Stimulated activated CD4-positive, alpha-beta T cell treated with anti-CD3 and anti-CD28 coated beads, Interleukin-4, amount 100 ng/mL, for 24 hours (primary cell): Measurements from ENCODE around the gene PPCDC.

Source experiments
- DNase-seq: peaks from one replicate; pipeline ENCODE4 v3.0.0-alpha.2; 2020

Gene PPCDC

GRCh38 chr15:75019916-75020315, 3.5 kb upstream of the PPCDC start:
- DNase-seq = no peak

- DNase-seq = no peak
Observed at GRCh38 chr15:75021341-75021740, 2.0 kb upstream of the PPCDC start.

DNA sequence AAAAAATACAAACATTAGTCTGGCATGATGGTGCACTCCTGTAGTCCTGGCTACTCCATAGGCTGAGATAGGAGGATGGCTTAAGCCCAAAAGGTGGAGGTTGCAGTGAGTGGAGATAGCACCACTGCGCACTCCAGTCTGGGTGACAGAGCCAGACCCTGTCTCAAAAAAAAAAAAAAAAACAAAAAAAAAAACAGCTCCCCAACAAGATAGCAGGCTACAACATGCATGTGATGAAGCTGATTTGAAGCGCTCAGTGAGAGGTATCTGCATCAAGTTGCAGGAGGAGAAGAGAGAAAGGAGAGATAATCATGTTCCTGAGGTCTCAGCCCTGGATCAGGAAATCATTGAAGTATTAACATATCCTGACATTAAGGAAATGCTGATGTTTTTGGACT, 608 bp upstream of the PPCDC start:
- no peak for DNase-seq

DNA sequence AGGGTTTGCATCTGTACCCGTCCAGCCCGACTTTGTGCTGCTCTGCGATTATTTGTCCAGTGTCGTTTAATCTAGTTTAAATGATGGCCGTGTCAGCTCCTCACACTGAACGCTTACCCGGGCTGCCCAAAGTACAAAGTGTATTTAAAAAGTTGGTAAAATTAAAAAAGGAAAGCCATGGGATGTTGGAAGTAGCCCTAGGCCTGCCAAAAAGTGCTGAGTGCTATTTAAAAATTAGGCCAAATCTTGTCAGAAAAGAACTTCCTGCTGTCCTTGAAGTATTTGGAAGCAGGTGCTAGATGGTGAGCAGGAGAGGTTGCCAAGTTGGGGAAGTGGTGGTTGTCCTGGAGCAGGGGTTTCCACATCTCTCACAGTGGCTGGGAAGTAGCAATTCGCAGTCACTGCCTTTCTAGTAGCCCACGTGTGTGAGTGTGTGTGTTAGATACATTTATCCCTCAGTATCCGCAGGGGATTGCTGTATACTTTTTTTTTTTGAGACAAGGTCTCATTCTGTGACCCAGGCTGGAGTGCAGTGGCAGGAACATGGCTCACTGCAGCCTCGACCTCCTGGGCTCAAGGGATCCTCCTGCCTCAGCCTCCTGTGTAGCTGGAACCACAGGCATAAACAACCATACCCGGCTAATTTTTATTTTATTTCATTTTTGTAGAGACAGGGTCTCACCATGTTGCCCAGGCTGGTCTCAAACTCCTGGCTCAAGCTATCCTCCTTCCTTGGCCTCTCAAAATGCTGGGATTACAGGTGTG, 664 bp downstream of the PPCDC start:
- no peak for DNase-seq

- DNase-seq = no peak
Observed at GRCh38 chr15:75025107-75025506, 1.7 kb downstream of the PPCDC start.

DNA sequence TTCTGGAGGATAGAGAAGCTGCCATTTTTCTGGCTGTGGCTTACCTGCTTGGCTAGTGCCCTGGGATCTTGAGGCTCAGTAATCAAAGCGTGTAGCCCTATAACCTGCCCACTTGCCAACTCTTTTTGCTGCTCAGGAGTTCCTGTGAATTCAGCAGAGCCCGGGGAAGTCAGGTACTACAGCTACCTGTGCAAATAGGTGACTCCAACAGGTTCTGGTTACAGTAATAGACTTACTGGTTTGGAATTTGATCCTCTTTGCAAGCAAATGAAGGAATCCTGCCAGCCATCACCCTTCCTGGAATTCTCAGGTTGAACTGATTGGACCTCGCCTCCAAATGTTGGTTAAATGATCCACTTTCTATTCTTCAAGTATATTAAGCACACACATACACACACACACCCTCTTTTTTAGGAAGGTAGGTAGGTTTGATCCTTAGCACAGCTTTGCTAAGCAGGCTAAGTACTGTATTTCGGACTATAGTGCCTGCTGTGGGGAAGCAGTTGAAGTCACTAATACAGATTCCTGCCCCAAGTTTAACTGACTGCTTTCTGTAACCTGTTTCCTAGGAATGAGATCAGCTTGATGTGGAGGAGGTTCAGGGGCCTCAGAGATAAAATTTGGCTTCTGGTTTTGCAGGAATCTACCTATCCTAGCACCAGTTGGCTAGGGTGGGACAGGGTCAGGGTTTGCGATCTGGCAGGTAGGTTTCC, 2.3 kb downstream of the PPCDC start:
- DNase-seq = no peak

DNA sequence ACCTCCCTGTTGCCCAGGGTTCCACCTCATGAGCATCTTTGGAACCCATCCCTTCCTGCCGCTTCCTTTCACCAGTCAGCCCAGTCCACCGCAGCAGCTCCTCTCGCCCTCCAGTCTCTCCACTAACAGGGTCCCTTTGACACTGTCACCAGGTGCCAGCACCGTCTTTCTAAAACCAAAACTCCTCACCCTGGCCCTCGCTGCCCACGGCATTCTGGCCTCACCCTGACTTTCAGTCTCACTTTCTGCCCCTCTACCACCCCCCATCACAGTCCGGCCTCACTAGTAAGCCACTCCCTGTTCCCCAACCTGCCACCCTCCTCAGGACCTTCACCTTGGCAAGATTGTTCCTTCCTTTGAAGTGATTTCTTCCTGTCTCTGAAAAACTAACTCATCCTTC, 4.2 kb downstream of the PPCDC start:
- no peak for DNase-seq

DNA sequence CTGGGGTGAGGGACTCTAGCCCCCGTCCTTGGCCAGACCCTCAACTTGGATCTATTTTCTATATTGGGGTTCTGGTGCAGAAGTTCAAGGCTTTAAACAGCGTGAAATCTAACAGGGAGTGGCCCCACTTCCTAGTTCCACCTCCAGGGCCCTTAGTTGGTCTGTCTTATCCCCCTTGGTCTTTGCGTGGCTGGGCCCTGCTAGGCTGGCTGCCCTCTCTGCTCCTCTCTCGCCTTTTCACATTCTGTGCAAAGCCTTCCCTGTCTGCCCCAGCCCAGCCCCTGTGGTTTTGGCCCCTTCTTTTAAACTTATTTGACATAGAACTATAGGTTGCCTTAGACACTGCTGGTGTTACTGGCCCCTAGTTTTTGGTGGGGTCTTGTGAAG, 5.6 kb downstream of the PPCDC start:
- no peak for DNase-seq

- DNase-seq = peak; percentile 91
Observed at GRCh38 chr15:75029378-75030022, 6.1 kb downstream of the PPCDC start.

DNA sequence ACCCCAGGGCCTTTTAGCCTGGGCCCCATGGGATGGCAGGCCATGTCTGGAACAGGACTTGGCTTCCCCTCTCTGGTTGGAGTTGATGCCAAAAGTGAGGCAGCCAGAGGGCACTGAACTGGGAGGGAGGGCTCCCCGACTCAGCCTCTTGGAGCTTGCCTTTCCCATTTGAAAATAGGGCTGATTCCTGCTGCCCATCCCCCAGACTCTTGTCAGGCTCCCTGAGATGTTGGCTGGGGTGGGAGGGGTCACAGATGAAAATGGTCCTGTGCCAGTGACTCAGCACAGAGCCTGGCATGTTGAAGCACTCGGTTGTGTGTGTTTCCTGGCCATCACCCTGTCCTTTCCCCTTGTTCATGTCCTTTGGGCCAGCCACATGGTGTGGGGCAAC, 6.6 kb downstream of the PPCDC start:
- DNase-seq = no peak

GRCh38 chr15:75030424-75030823, 7.0 kb downstream of the PPCDC start:
- DNase-seq = no peak

DNA sequence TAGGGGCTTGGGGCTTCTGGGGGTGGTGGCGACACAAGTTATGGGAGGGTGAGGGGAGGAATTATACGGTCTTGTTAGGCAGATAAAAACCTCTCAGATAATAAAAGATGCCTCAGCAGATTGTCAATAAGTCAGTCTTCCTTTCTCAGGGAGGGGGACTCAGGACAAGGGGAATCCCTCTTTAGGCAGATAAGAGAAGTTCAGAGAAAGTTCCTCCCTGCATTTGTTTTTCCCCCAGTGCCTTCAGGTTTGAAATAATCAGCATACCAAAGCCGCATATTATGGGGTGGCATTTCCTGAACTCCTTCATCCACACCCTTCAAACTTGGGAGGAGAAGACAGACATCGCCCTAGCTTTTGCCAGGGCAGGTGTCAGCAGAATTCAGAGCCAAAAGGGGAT, 8.5 kb downstream of the PPCDC start:
- no peak for DNase-seq

GRCh38 chr15:75032395-75032794, 9.0 kb downstream of the PPCDC start:
- no peak for DNase-seq

DNA sequence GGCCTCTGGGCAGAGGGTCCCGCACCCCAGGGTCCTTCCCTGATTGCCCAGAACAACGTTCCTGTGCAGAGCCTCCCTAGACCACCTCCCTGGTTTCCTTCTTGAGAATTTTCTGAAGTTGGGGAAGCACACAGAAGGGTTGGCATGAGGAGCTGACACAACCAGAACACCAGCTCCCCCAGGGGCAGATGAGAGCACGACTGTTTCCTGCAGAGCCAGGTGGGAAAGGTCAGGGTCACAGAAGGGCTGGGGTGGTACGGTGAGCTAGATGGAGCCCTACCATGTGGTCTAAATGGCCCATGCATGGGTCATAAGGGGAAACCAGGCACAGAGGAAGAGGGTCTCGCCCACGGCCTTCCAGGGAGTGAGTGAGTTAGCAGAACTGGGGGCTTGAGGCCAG, 10.4 kb downstream of the PPCDC start:
- no peak for DNase-seq

- no peak for DNase-seq
Observed at GRCh38 chr15:75034615-75035014, 11.2 kb downstream of the PPCDC start.

GRCh38 chr15:75036212-75036616, 12.8 kb downstream of the PPCDC start:
- no peak for DNase-seq

DNA sequence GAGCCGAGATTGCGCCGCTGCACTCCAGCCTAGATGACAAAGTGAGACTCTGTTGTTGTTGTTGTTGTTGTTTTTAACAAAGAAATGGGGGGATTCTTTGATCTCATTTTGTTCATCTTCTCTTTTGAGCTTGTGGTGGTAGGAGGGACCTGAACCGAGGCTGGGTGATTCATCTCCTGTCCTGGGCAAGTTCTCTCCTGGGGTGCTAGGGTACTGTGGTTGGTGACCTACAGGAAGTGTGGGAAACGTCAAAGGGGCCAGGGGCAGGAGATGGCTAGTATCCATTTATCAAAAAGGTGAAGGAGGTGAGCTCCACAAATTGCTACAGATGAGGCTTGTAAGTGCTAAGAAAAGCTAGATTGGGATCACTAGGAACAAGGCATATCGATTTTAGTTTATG, 14.3 kb downstream of the PPCDC start:
- DNase-seq = no peak

DNA sequence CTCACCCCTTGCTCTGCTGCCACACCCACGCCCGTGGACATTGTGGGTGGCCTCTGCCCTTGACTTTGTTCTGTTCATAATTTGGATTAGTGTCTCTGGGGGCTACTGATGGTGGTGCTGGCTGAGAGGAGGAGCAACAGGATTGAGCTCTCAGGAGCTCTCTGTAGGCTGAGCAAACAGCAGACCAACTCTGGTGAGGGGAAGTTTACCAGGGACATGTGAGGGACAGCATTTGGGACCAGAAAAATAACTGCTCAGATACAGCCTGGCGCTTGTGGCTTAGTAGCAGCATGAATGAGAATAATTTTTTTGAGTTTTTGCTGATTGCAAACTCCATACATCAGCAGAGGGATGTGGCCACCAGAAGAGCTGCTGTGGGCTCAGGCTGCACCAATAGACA, 14.8 kb downstream of the PPCDC start:
- no peak for DNase-seq

DNA sequence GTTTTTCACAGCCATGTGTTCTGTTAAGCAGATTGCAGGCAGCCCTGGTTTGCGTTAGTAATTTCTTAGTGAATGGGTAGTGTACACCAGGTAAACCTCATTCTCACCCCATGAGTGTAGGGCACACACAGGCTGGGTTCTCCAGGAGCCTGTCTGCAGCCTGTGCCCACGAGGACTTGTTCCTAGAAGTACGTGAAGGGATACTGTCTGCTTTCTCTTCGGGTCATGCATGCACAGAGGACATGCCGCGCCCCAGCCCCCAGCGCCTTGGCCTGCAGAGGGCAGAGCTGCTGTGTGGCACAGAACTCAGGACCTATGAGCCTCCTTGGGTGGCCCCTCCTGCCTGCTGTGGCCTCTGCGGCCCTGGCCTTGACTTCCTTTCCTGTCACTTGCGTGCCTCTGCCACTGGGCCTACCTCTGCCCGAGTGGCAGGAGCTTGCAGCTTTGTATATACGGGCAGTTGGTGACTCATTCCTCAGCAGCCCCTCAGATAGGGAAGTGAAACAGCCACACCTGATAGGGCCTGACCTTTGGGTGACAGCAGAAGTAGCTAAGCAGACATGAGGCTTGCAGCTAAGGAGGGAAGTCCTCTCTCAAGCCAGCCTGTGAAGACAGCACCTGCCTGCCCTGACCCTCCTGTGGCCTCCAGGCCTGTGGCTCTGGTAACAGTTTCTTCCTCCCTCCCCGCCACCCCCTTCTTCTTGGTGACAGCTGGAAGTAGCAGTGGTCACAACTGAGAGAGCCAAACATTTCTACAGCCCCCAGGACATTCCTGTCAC, 19.5 kb downstream of the PPCDC start:
- peak; percentile 45 for DNase-seq

DNA sequence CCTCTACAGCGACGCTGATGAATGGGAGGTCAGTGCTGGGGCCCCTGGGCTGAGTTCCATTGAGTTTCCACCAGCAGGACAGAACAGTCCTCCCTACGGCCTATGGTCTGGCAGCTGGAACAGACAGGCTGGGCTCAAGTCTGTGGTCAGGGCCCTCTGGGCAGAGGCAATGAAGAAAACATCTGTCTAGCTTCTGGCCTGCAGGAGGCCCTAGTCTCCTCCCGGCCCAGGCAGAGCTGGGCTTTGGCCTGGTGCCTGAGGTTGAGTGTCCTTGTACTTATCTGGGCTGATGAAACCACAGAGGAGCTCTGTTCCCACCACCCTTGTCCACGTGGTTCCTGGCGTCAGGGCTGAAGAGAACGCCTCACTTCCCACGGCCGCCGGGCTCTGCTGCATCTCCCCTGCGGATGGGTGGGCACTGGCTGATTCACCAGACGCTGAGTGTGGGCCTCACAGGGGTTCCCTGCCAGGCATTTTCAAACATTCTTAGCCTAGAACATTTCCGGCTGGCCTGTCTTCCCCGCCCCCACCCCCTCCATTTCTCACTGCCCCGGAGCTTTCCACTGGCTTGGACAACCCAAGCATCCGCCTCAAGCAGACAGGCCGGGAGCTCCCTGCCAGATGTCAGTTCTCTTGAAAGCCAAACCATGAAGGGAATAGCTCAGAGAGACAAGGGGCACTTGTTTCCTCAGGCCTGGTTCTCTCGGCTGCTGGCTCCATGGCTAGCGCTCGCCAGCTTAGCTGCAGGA, 20.3 kb downstream of the PPCDC start:
- DNase-seq = no peak

DNA sequence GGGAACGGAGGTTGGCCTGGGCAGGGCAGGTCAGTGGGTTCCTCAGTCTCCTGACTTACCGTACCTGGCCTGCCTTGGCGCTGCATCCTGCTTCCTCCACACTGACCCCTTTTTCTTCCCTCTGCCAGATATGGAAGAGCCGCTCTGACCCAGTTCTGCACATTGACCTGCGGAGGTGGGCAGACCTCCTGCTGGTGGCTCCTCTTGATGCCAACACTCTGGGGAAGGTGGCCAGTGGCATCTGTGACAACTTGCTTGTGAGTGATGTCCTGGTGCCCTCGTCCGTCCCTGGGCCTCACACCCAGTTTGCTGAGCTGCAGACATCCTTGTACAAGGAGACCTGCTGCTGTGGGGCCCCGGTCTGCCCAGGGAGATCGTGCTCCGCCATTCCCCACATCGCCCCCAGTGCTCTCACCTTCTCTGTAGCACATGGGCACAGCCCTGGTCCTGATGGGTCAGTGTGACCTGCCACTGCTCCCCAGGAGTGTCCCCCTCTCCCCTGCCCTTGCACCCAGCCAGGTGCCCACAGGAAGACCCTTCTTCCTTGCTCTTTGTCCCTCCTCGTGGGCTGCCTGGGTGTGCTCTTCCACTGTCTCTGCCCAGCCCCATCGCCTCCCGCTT, 21.0 kb downstream of the PPCDC start:
- DNase-seq = no peak

- no peak for DNase-seq
Observed at GRCh38 chr15:75045332-75046015, 22.1 kb downstream of the PPCDC start.
